GM18517 (cell line): ENCODE measurements around the gene FLT4.

Experiments
- ATAC-seq: cut with Tn5 transposase; IDR thresholded peaks from one replicate; pipeline ENCODE4 v1.9.1; 2021; ENCODE audit warnings: mild to moderate bottlenecking, moderate library complexity; ENCODE audit not compliant: unreplicated experiment

The FLT4 gene

DNA sequence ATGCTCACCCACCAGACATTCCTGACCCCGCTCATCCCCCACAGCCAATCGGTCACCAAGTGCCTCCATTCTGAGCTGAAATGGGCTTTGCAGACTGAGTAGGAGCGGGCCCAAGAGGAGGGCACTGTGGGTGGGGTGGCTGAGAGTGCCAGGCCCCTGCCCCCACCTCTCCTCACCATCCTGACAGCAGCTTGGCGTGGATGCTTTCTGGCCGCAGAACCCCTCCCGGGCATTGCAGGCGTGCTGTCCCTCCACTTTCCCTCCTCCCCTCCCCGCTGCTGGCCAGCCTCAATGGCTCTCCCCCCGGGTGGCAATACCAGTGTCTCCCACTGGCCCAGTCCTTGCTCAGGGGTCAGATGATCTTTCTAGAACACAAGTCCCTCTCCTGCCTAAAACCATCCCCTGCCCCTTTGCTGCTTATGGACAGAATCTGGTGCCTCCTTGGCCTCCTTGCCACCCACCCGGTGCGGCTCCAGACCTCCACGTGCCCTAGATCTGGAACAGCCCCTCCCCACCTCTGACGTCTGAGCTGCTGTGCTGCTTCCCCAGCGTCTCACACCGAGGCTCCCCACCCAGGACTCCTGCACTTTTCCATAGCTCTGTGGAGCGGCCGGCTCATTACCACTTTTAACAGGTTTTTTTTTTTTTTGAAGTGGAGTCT, 6.1 kb downstream of the FLT4 start:
- ATAC-seq = no peak

DNA sequence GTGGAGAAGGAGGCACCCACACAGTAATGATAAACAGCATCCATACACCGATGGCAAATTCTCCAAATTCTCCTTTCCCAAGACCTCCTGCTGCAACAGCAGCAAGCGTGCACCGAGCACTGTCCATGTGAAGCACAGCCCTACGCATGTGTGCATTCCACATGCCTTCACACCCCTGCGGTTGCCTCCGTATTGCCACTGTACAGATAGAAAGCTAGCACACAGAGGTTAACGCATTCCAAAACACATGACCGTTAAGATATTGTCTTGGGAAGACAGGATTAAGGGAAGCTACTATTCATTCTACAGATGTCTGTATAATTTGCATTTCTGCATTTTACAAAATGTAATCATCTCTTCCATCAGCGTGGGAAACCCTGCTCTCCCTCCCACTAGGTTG, 6.6 kb downstream of the FLT4 start:
- no peak for ATAC-seq

DNA sequence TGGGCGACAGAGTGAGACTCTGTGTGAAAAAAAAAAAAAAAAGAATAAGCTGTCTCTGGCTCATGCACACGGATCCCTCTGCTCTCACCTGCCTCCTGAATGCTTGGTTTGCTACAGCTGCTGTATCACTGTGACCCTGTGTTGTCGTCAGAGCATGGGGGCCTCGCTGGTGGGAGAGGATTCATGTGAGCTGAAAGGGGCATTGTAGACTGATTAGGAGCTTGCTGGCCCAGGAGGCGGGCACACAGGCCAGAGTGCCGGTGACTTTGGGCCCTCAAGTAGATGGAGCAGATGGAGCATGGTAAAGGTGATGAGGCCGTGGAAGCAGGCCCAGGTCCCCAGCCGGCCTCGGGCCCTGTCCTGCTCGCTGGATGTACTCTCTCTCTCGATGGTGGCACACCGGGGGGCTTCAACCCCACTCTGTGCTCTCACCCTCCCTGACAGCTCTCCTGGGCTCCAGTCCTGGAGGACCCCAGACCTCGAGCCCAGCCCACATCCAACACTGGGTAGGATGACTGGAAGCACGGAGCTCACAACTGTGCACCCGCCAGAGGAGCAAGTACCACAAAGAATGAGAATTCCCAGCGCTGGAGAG, 7.1 kb downstream of the FLT4 start:
- no peak for ATAC-seq

DNA sequence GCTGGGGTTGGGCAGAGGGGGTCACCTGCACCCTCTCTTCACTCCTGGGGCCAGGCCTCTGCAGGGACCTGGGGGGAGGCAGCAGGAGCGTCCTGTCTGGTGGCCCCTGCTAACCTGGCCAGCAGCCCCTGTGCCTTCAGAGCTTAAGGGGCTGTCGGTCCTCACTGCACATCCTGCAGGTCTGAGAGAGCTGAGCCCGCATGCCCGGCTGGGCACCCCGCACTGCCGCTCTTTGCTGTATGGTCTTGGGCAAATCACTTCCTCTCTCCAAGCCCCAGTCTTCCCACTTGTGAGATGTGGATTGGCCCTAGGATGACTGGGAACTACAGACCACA, 7.9 kb downstream of the FLT4 start:
- ATAC-seq = no peak

DNA sequence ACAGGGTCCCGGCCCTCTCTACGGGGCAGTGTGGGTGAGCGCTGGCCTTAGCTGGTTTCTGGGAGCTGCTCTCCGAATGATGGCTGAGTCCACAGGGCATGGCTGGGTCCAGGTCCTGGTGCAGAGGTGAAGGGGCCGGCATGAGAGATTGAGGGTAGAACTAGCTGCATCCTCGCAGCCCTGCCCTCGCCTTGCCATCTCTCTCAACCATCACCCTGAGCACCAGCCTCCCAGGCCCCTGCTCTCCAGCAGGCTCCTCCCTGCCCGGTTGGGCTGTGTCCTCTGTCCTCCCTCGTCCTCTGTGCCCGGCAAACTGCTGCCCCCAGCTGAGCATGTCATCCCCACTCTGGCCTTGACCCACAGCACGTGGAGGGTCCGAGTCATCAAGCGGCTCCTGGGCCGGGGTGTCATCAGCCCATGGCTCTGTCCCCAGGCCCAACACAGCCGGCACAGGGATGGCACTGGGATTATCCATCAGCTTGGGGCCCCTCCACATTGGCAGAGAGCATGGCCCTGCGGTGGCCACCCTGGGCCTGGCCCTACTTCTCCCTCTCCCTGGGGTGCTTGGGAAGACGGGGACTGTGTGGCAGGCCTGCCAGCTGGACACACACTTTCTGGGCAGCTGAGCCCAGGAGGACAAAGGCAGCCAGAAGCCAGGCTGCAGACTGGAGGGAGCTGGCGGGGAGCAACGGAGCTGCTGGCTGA, 8.4 kb downstream of the FLT4 start:
- ATAC-seq = no peak

DNA sequence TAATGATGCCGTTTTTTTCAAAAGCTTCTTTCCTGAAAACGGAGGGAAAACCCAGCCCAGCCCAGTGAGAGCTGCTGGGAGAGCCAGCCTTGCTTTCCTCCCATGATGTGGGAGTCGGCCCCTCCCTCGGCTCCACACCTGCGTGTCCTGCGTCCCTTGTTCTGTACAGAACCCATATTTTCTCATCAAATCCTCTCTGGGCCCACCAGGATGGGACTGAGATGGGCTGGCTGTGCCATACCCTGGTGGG, 8.9 kb downstream of the FLT4 start:
- ATAC-seq = no peak

DNA sequence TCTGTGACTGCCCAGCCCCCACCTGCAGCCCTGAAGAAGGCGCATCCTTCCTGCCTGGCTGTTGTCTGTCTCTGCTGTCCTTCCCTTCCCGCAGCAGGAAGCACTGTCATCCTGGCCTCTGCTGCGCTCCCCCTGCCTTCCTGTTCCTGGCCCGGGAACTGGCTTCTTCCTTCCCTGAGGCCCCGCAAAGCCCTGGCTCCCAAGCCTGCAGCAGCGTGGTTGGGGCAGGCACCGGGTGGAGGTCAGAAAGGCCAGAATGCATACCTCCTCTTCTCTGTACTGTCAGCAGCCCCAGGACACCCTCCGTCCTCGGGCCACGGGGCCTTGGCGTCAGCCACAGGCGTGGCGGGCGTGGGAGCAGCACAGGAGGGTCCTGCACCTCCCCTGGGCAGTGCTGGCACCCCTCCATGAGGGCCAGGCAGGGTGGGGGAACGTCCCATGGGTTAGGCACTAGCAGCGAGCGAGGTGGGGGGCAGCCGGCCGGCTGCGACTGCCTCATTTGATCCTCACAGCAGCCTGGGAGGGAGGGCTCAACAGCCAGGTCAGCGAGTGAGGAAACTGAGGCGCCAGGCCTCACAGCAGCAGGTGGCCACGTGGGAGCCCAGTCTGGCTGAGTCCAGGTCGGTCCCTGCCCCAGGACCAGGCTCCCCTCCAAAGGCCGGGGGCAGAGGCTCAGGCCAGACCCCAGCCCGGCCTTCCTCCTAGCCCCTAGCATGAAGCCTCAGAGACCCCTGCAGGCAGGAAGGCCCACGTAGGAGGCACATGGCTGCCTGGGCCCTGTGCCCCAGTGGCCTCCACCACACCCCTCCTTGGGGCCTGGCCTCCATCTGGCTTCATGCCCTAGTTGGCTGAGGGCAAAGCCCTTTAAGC, 9.4 kb downstream of the FLT4 start:
- no peak for ATAC-seq

DNA sequence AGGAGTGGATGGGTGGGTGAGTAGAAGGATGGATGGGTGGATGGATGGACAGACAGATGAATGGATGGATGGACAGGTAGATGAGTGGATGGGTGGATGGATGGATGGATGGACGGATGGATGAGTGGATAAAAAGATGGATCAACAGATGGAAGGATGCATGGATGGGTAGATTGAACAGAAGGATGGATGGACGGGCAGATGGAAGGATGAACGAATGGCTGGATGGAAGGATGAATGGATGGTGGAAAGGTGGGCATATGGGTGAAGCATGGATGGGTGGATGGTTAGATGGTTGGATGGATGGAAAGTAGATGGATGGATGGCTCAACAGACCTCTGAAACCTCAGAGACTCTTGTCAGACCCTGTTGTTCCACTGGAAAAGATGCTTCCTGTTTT, 10.1 kb downstream of the FLT4 start:
- ATAC-seq = no peak

DNA sequence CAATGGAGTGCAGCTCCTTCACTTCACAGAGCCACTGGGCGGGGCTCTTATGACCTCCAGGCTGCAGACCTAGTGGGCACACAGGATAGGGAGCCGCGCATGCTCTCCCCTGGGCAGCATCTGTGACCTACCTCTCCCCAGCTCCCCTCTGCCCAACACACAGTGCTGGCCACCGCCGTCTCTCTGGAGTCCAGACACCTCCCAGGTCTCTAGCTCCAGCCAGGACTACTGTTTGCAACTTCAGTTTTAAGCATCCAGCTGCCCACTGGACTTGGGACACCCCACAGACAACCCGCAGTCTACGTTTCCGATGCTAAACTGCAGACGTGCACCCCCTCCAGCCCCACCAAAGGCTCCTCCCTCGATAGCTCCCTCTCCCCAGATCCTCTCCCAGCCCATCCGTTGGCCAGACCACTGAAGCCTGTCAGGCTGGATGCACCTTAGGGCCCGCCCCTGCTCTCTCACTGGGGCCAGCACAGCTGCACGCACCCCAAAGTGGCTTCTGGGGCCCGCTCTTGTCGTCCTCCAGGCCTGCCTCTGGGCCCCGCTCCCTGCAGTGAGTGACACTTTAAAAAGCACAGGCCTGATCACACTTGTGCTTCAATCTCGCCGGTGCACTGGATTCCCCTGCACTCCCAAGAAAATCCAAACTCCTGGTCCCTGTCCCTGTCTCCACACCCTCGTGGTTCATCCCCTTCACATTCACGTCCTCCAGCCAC, 11.3 kb downstream of the FLT4 start:
- no peak for ATAC-seq

DNA sequence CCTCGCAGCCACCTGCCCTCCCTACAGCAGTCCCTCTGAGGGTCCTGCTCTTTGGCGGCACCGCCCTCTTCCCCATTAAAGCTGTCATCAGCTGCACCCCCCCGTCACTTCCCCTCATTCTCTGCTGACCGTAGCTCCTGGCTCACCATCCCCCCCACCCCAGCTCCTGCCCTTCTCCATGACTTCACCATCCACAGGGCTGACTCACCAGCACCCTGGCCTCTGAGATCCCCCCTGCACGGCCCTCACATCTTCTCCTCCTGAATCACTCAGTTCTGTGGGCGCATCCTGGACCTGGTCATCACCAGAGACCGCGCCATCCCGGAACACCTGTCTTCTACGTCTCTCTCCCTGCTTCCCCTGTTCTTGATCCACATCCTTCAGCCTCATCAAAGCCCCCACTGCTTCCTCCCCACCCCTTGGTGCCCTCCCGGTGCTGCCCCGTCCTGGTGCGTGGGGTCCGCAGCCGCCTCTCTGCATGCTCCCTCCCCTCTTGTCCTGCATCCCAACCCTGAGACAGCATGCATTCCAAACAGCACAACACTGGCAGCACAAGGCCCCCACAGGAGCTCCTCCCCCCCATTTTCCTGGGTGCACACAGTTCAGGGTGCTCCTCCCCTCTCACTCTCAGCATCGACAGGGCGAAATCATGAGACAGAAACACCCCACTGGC, 12.9 kb downstream of the FLT4 start:
- ATAC-seq = no peak

DNA sequence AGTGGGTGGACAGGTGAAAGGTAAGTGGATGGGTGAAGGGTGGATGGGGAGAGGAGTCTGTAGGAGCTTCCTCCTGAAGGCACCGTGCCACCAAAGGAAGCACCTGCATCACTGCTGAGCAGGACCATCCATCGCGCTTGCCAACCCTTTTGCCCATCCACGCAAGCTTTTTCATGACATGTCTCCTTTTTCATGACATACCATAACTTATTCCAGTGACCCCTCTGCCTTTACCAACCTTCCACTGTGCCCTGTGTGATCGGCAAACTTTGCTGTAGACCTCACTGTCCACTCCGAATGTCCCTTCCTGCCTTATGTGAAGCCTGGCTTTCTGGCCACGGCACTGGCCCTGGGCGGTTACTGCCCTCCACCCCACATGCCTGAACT, 13.4 kb downstream of the FLT4 start:
- ATAC-seq = no peak

DNA sequence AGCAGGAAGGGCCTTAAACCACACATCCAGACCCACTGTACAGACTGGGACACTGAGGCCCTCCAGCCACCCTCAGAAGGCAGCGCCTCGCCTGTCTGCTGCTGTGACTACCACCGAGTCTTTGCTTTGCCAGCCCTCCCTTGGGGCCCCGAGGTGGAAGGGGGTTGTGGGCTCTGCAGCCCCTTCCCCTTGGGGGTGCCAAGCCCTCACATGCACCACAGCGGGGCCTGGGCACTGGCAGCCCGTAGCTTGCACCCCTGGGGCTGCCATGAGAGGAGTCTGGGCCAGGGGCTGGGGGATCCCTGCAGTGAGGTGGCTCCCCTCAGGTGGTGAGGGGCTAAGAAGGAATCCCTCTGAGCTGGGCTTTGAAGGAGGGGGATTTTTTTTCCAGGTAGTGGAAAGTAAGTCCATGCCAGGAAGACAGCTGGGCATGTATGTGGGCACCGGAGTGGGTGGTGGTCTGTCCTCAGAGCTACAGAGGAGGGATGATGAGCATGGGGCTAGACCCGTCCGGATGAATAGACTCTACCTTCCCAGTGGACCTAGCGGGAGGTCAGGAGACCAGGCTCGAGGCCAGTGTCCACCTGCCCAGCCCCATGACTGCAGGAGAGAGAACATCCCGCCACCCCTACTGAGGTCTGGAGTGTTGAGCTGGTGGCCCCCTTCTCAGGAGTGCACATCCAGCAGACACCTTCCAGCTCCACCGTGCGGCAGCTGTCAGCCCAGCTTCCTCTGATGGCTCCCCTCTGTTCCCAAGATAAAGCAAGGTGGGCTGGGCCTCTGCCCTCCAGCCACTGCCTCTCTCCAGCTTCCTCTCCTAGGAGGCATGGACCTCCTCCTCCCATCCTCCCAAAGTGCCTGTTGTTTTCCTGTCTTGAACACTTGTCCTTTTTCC, 15.9 kb downstream of the FLT4 start:
- ATAC-seq = no peak

DNA sequence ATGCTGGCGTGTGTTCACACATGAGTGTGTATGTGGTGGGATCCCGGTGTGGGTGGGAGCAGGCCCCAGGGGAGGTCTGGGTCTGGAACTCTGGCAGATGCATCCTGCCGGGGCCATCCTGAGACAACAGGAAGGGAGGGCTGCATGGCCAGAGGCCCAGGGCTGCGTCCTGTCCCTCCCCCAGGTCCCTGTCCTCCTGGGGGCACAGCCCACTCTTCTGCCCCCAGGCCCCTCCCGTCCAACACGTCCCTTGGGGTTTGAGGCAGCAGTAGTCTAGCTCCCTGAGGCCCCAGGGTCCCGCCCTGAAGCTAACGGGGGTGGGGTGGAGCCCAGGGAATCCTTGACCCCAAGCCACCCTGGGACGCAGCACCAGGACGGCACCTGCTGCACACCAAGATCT, 16.6 kb downstream of the FLT4 start:
- no peak for ATAC-seq

DNA sequence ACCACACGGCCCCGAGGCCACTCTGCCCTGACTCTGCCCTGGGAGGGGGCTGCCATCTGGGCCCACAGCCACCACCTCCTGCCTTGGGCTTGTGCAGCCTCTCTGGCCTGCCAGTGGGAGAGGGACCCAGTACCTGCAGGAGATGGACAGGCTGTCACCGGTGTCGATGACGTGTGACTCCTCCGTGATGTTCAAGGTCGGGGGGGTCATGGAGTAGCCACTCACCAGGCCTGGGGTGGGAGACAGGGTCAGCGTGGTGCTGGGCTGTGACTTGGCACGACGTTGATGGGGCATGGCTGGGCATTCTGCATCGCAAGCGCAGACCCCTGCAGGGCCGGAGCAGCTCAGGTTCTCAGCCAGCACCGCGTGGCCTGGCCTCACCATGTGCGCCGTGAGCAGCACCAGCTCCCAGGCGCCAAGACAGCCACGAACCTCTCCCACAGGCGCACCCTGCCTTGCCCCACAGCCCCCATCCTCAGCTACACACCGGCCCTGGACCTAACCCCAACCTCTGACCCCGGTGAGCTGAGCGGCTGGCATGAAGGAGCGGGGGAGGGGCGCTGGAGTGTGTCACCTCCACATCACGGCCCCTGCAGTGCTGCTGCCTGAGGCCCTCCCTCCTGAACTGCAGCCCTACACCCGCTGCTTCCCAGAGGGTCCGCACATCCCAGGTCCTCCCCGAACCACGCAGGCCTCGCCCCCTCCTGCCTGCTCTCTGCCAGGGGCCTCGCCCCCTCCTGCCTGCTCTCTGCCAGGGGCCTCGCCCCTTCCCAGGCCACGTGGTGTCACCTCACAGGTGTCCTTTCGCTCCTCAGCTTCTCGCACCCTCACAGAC, 17.6 kb downstream of the FLT4 start:
- no peak for ATAC-seq

DNA sequence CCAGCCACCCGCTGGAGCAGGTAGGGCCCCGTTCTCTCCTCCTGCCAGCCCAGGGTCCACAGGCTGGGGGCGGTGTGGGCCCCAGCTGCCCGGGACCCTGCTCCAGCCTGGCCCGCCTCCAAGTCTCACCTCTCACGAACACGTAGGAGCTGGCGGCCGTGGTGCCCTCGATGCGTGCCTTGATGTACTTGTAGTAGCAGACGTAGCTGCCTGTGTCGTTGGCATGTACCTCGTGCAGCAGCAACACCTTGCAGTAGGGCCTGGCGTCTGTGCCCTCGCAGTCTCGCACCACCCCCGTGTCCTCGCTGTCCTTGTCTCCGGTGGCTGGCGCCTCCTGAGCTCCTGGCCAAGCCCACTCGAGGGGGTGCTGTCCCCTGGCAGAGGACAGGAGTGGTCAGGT, 19.0 kb downstream of the FLT4 start:
- no peak for ATAC-seq

DNA sequence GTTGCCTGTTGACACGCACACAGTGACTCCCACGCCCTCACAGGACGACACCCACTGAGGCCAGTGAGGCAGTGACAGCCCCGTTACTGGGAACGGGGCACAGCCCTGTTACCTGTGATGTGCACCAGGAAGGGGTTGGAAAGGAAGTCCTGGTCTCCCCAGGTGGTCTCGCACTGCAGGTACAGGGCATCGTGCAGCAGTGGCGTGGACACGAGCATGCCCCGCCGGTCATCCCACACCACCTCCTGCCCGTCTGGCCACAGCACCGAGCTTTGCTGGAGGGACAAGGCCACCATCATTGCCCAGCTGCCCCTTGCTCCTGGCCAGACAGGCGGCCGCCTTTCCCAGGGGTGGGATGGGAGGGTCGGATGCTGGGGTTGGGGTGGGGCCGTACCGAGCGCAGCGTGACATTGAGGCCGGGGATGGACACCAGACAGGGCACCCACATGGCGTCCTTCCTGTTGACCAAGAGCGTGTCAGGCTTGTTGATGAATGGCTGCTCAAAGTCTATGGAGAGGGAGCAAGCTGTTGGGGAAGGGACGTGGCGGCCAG, 19.5 kb downstream of the FLT4 start:
- ATAC-seq = no peak

DNA sequence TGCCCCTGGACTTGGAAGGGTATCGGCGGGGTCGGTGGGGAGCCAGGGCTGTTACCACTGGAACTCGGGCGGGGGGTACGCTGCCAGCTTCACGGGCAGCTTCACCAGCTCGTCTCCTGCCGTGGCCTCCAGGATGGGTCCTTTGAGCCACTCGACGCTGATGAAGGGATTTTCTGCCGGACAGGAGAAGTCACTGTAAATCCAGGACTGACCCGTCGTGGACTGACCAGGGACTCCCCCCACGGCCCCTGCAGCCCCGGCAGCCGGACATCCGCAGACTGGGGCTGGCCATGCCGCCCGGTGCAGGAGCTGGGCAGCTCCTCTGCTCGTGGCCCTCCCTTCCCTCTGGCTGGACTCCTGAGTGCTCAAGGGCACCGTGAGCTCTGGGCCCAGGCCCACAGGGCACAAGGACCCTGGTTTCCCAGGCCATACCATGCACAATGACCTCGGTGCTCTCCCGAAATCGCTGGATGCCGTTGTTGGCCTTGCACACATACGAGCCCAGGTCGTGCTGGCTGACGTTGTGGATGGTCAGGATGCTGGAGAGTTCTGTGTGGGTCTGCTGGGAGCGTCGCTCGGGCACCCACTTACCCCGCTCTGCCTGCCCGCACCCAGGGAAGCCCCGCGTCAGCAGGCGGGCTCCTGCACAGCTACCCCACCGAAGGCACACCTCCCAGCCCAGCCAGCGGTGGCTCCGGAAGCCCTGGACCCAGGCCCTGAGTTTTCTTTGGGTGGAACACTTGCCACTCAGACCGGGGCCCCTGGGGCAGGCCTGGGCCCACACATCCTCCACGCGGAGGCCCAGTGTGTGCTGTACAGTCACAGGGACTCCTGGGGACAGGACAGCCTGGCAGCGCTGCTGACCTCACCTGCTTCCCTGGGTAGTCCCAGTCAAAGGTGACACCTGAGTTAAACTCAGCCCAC, 20.3 kb downstream of the FLT4 start:
- no peak for ATAC-seq

DNA sequence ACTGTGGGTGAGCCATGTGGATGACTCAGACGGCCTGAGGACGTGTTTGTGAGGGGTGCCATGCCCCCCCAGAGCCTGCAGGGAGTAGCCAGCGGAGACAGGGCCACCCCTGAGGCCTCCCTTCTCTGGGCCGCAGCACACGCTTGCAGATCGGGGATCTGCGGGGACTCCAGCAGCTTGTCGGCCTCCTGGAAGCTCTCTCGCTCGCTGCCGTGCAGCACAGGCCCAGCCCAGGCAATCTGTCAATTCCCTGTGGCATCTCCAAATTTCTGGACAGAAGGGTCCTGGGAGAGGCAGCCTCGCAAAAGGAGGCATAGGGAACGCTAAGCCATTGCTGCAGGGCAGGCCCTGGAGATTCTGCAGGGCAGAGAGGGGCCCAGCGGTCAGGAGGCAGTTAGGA, 21.2 kb downstream of the FLT4 start:
- no peak for ATAC-seq
